ENCODE data around the gene A2M.

A2M gene

DNA sequence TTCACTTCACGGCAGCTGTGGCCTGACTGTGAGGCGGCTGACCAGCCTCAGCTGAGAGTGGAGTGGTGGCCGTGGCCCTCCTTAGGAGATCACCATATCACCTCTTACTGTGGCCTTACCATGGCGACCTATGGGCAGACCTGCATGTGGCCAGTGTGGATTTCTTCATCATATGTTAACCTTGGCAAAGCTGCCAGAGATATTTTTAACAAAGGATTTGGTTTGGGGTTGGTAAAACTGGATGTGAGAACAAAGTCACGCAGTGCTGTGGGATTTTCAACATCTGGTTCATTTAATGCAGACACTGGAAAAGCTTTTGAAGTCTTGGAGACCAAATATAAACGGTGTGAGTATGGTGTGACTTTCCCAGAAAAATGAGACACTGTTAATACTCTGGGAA is 79.5 kb downstream of the A2M start:
- TF ChIP-seq, protein P1, sequence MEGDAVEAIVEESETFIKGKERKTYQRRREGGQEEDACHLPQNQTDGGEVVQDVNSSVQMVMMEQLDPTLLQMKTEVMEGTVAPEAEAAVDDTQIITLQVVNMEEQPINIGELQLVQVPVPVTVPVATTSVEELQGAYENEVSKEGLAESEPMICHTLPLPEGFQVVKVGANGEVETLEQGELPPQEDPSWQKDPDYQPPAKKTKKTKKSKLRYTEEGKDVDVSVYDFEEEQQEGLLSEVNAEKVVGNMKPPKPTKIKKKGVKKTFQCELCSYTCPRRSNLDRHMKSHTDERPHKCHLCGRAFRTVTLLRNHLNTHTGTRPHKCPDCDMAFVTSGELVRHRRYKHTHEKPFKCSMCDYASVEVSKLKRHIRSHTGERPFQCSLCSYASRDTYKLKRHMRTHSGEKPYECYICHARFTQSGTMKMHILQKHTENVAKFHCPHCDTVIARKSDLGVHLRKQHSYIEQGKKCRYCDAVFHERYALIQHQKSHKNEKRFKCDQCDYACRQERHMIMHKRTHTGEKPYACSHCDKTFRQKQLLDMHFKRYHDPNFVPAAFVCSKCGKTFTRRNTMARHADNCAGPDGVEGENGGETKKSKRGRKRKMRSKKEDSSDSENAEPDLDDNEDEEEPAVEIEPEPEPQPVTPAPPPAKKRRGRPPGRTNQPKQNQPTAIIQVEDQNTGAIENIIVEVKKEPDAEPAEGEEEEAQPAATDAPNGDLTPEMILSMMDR (IDR thresholded peaks at IDR 0.05; ENCODE audit: low read depth, low read length, missing control alignments) = no peak
- H3K4me3 ChIP-seq (replicated peaks; ENCODE audit: low read depth, low read length) = no peak overlapping the region
- DNase-seq (ENCODE audit: extremely low read depth, low read depth) = no peak

DNA sequence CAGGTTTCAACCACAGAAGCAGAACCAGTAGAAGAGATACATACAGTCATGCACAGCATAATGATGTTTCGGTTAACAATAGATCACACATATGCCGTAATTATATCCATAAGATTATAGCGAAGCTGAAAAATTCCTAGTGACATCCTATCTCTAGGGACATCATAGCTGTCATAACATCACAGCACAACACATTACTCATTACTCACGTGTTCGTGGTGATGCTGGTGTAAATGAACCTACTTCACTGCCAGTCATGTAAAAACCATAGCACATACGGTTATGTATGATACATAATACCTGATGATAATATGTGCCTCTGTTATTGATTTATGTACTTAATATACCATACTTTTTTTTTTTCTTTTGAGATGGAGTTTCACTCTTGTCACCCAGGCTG is 81.6 kb downstream of the A2M start:
- TF ChIP-seq, protein P1 (IDR thresholded peaks at IDR 0.05; ENCODE audit: low read depth, low read length, missing control alignments) = no peak
- H3K4me3 ChIP-seq (replicated peaks; ENCODE audit: low read depth, low read length) = no peak overlapping the region
- no peak for DNase-seq (ENCODE audit: extremely low read depth, low read depth)

DNA sequence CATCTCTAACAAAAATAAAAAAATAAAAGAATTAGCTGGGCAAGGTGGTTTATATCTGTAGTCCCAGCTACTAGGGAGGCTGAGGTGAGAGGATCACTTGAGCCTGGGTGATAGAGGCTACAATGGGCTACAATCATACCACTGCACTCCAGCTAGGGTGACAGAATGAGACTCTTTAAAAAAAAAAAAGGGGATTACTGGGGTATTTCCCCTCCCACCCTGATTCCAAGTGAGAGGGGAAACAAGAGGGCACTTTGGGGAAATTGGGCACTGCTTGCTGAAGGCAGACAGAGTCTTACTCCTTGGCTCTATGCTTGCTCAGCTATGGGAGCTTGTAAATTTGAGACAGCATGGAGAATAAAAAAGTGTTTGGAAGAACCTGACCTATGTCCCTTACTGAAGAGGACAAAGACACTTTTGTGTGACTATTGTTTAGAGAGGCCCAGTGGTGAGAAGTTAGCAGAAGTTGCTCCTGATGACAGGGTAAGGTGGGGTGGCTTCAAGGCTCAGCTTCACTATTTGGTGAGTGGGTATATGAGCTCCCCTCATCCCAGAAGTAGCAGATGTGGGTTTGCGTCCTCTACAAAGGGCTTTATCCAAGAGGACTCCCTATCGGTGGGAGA is 82.3 kb downstream of the A2M start:
- no peak for DNase-seq (ENCODE audit: extremely low read depth, low read depth)
- TF ChIP-seq, protein P1 (IDR thresholded peaks at IDR 0.05; ENCODE audit: low read depth, low read length, missing control alignments) = no peak
- H3K4me3 ChIP-seq (replicated peaks; ENCODE audit: low read depth, low read length) = no peak overlapping the region

DNA sequence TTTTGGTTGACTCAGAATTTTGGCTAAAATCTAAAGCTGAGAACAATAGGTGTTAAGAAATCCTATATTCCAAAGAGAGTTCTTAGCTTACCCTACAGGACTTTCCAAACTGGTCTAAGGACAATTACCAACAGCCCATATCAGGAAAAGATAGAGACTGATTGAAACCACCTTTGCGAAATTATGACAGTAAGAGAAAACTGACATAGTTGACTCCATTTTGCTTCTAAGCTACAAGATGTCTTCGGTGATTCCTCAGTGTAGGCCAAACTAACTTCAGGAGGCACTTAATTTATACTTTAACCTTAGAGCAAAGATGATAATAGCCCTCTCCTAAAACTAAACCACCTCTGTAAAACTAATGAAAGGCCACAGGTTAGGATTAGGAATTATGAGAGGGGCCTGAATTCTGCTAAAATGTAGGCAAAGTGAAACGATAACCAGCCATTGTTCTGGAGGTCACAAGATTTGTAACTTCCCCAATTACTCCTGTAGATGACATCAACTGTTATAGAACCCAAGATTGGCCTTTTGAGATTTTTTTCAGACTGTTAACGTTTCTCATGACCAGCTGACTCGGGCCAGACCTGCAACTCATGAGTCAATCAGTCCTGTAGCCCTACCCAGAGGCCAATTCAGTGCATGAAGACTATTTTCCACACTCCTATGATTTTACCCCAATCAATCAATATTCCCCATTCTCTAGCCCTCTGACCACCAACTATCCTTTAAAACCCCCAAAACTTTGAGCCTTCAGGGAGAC is 83.3 kb downstream of the A2M start:
- TF ChIP-seq, protein P1 (IDR thresholded peaks at IDR 0.05; ENCODE audit: low read depth, low read length, missing control alignments) = no peak
- DNase-seq (ENCODE audit: extremely low read depth, low read depth) = no peak

DNA sequence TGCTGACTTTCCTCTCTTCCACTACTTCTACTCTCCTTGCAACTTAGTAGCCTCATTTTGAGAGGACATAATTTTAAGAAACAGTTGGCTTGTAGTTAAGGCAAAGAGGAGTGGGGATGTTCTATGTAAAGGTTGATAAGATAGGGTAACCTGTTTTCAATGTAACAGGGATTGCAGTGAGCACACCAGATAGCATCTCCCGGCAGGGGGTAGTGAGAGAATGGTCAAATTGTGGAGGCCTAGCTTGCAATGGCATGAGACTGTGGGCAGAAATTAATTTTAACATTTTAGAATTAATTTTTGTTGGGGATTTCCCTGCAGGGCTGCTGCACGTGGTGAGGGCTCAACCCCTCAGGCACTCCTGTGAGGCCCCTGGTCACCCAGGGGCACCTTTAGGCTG is 84.9 kb downstream of the A2M start:
- H3K4me3 ChIP-seq (replicated peaks; ENCODE audit: low read depth, low read length) = no peak overlapping the region
- no peak for DNase-seq (ENCODE audit: extremely low read depth, low read depth)
- TF ChIP-seq, protein P1 (IDR thresholded peaks at IDR 0.05; ENCODE audit: low read depth, low read length, missing control alignments) = no peak

More for the DNA sequence above, 83.3 kb downstream of the A2M start:
- no peak overlapping the region for H3K4me3 ChIP-seq (replicated peaks; ENCODE audit: low read depth, low read length)

DNA sequence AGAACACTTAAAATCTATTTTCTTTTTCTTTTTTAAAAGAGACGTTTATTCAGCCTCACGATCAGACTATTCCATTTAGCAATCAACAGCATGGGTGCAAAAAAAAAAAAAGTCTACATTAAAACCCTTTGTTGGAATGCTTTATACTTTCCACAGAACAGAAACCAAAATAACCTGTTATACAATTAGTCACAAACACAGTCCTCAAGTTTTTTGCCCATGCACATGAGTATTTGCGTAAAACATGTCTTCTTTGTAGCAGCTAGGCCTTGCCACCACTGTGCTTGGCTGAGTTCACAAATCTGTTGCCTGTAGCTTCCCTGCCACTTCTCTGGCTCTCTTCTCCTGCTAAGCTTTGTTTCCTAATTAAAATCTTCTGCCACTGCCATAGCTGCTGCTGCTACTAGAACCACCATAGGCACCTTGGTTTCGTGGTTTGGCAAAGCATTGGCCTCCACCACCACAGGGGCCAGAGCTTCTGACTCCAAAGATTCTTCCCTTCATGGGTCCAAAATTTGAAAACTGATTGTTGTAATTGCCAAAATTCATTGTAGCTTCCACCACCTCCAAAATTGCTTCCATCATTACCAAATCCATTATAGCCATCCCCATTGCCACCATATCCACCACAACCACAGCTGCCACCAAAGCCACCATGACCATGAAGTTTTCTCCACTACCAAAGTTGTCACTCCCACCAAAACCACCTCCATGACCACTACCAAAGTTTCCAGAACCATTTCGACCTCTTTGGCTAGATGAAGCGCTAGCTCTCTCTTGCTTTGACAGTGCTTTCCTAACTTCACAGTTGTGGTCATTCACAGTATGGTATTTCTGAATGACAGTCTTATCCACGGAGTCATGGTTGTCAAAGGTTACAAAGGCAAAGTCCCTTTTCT is 88.3 kb downstream of the A2M start:
- TF ChIP-seq, protein P1 (IDR thresholded peaks at IDR 0.05; ENCODE audit: low read depth, low read length, missing control alignments) = no peak
- H3K4me3 ChIP-seq (replicated peaks; ENCODE audit: low read depth, low read length) = no peak overlapping the region
- no peak for DNase-seq (ENCODE audit: extremely low read depth, low read depth)
